Activated CD8-positive, alpha-beta memory T cell treated with anti-CD3 and anti-CD28 coated beads, Interleukin-2, amount 10 ng/mL, durations not matched to agents 7 days and 5 days (primary cell): ENCODE data around the gene ZNF492. TPM values are rescaled to one million over a fixed set of nuclear protein-coding genes. Genes with fewer than 3 reads are reported as not detected.
"Not testable (repeated sequence)": the region's sequence is repeated elsewhere in the genome, so short reads cannot be mapped to it uniquely, and the experiment has no call there.

ENCODE experiments used
- ATAC-seq: fragments of 150-1000 bp; cut with Tn5 transposase; one replicate; pipeline ENCODE4 v1.10.0; 2021; ENCODE audit warnings: moderate library complexity
- CTCF ChIA-PET: fragments of 350-600 bp; sonication (Branson Sonifier 250); formaldehyde crosslinking; loops from one replicate; lab custom pipeline; 2021; ENCODE audit warnings: antibody characterized with exemption; lab: Charles Lee
- DNase-seq: peaks from one replicate; pipeline ENCODE4 v3.0.0-alpha.2; 2020
- H3K27ac Mint-ChIP-seq: one replicate; pipeline ENCODE4 v1.8.0; 2021; ENCODE audit warnings: mild to moderate bottlenecking, mixed read lengths
- H3K27me3 Mint-ChIP-seq: one replicate; pipeline ENCODE4 v1.8.0; 2021; ENCODE audit warnings: mixed read lengths
- H3K36me3 Mint-ChIP-seq: one replicate; pipeline ENCODE4 v1.8.0; 2021; ENCODE audit warnings: mild to moderate bottlenecking, mixed read lengths
- H3K4me1 Mint-ChIP-seq: one replicate; pipeline ENCODE4 v1.8.0; 2021; ENCODE audit warnings: mixed read lengths
- H3K4me3 Mint-ChIP-seq: one replicate; pipeline ENCODE4 v1.8.0; 2021; ENCODE audit warnings: mild to moderate bottlenecking, moderate library complexity, mixed read lengths
- H3K9me3 Mint-ChIP-seq: one replicate; pipeline ENCODE4 v1.8.0; 2022; ENCODE audit warnings: low read depth, mixed read lengths
- total RNA-seq, 2 experiments: library from RNA; stranded (reverse); gene quantifications; one replicate each; pipeline ENCODE4 v1.2.3, GENCODE V29; 2021

The ZNF492 gene
- total RNA-seq: 1 to 10 TPM; 1.1 to 1.4 TPM

DNA sequence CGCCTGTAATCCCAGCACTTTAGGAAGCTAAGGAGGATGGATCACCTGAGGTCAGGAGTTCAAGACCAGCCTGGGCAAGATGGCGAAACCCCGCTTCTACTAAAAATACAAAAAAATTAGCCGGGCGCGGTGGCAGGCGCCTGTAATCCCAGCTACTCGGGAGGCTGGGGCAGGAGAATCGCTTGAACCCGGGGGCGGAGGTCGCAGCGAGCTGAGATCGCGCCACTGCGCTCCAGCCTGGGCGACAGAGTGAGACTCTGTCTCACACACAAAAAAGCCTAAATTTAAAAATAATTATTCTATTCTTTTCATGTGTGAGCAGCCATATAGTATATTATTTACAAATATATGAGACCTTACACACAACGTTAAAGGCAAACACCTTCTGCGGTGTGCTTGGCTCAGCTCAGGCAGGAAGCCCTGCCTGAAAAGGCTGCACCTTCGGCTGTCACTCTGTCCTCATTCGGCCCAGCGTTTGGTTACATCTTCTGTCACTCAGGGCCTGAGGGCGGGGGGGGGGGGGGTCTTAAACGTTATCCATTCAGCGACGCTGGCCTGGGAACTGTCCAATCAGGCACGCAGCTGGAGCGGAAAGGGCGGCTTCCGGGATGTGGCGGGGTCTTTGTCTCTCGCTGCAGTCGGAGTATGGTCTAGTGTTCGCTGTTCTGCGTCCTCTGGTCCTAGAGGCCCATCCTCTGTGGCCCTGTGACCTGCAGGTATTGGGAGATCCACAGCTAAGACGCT, at the start of gene ZNF492:
ZNF492 (plus strand) TSS at position 619 of the 744 bp plus-strand sequence. CDS start 19,076 bp downstream, outside the sequence.
- ATAC-seq (peak; percentile 95), DNase-seq (peak; percentile 82)
- peak within 1 kb of the TSS; percentile 84 for H3K27ac Mint-ChIP-seq

DNA sequence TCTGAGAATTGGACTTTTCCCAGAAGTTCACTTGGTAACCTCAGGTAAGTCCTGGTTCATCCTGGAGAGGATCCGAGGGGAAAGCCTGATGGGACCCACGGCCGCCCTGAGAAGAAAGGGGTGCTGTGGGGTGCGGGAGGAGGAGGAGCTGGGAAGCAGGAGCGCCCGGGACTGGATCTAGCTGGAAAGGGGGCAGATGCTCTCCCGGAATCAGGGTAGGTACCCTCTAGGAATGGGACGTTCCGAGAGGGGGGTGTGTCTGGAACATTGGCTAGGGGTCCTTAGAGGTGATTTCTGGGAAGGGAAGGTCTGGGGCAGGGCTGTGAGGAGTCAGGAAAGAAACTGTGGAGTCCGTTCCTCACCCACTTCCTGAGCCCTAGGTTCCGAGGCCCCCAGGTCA, 38.7 kb upstream of the ZNF492 start:
- no peaks in the 10 kb centered on the region for H3K27me3 Mint-ChIP-seq
- CTCF ChIA-PET: no interaction called here
- ATAC-seq: no peak

More for the DNA sequence above, at the start of gene ZNF492:
- H3K36me3 Mint-ChIP-seq, H3K4me1 Mint-ChIP-seq, H3K9me3 Mint-ChIP-seq, CTCF ChIA-PET, H3K27me3 Mint-ChIP-seq: not testable (repeated sequence)
- H3K4me3 Mint-ChIP-seq: peak within 1 kb of the TSS; percentile 79

DNA sequence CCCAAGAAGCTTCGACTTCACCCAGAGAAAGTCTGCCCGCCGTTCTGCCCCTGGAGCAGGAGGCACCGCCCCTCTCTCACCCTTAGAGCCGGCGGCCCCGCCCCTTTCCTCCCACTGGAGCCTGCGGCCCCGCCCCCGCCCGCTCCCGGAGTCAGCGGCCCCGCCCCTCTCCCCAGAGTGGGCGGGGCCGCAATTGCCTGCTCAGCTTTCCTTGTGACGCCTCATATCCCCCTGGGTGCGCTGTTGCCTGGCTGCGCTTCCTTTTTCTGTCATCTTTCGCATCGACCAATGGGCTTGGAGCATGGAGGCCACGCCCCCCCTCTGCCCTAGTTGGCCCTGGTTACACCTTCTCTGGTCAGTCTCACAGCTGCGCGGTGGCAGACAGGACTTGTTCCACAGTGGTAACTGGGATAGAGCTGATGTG, 38.2 kb upstream of the ZNF492 start:
- ATAC-seq (no peak), DNase-seq (no peak)
- no peaks in the 10 kb centered on the region for H3K27me3 Mint-ChIP-seq
- H3K27ac Mint-ChIP-seq: no peak overlapping the region
- H3K36me3 Mint-ChIP-seq: no peaks in the 10 kb centered on the region
- H3K4me1 Mint-ChIP-seq: no peaks in the 10 kb centered on the region
- H3K4me3 Mint-ChIP-seq: no peak overlapping the region
- CTCF ChIA-PET: no interaction called here
- H3K9me3 Mint-ChIP-seq: peaks cover 16% of the 10 kb centered on the region

More for the DNA sequence above, 38.7 kb upstream of the ZNF492 start:
- no peaks in the 10 kb centered on the region for H3K4me1 Mint-ChIP-seq
- no peak for DNase-seq
- no peak overlapping the region for H3K27ac Mint-ChIP-seq
- peaks cover 17% of the 10 kb centered on the region for H3K9me3 Mint-ChIP-seq
- H3K36me3 Mint-ChIP-seq: no peaks in the 10 kb centered on the region
- no peak overlapping the region for H3K4me3 Mint-ChIP-seq

DNA sequence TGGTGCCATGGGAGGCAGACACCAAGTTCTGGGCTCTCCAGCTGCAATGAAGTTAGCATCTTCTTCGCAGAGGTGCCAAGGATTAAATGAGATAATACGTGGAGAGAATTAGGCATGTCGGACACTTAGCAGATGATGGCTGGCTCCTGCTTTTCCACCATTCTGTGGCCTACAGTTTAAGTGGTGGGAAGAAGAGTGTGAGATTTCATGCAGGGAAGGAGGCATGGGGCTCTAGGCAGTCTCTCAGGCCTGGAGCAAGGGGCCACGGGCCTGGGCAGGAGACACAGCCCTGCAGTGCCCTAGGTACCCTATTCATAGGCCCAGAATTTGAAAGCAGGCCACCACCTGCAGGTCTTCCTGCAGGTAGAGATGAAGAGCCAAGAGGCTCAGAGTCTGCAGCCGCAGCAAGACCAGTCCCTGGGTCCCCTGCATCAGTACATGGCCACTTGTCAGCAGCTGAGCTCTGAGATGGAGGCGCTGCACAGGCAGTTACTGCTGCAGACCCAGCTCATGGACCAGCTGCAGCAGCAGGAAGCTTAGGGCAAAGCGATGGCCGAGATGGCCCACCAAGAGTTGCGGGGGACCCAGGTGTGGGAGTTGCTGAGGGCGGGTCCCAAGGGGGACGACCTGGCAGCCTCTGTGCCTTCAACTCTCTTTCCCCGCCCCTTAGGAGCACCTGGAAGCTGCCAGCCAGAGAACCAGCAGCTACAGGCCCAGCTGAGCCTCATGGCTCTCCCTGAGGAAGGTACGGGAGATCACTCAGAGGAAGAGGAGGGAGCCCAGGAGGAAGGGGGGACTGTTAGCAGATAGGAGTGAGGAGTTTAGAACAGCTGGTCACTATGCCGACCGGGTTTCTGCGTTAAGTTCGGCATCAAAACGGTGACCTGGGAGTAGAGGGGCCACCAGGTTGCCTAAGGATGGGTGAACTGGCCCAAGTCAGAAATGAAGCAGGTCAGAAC, 33.2 kb upstream of the ZNF492 start:
- H3K27ac Mint-ChIP-seq: no peak overlapping the region
- no peaks in the 10 kb centered on the region for H3K4me1 Mint-ChIP-seq
- no peak for DNase-seq
- H3K9me3 Mint-ChIP-seq: peaks cover 15% of the 10 kb centered on the region
- ATAC-seq: no peak
- no peak overlapping the region for H3K4me3 Mint-ChIP-seq
- CTCF ChIA-PET: no interaction called here
- no peaks in the 10 kb centered on the region for H3K27me3 Mint-ChIP-seq
- peaks cover 2% of the 10 kb centered on the region for H3K36me3 Mint-ChIP-seq

DNA sequence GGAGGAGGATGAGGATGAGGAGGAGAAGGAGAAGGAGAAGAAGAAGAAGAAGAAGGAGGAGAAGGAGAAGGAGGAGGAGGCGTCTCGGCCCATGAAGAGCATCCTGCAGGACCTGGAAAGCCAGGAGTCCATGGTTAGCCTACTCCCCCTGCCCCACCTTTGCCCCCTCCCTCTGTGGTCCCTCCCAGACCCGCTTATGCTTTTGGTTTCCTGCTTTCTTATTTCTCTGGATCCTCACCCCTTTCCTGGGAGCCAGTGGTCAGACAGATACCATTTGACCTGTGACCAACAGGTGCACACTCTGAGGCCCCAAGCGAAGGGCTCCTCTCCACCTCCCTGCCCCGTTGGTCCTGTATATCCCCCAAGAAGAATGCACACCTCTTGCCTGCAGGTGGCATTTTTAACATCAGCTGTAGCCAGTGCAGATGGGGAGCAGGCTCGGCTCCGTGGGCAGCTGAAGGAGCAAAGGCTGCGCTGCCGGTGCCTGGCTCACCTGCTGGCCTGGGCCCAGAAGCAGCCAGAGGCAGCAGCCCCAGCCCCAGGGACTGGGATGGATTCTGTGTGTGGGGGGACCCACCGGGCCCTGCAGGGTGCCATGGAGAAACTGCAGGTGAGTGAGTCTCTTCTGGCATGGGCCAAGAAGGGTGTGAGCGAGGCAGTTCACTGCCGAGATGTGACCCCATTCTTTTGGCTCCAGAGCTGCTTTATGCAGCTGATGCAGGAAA, 32.1 kb upstream of the ZNF492 start:
- Mint-ChIP-seq H3K36me3 (peaks cover 2% of the 10 kb centered on the region), H3K4me1 (no peaks in the 10 kb centered on the region), H3K4me3 (no peak overlapping the region), H3K9me3 (peaks cover 19% of the 10 kb centered on the region), H3K27me3 (no peaks in the 10 kb centered on the region), H3K27ac (no peak overlapping the region)
- CTCF ChIA-PET: no interaction called here
- DNase-seq: no peak
- no peak for ATAC-seq

DNA sequence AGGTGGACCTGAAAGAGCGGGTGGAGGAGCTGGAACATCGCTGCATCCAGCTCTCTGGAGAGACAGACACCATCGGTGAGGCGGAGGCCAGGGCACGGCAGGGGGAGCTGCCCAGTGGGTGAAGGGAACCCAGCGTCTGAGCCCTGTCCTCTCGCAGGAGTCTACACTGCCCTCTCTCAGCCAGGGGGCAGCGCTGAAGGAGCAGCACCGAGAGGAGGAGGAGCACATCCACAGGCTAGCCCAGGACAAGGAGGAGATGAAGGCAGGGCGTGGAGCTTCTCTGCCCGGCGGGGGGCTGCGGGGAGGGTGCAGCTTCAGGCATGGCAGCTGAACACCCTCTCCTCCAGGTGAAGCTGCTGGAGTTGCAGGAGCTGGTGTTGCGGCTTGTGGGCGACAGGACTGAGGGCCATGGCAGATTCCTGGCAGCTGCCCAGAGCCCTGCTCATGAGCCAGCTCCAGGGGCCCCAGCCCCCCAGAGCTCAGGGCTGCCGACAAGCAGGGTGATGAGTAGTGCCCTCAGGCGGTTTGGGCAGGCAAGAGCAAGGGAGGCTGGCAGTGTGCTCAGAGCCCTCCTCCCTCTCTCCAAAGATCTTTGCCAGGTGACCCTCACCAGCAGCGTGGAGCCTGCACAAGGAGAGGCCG, 31.4 kb upstream of the ZNF492 start:
- no peaks in the 10 kb centered on the region for H3K4me1 Mint-ChIP-seq
- CTCF ChIA-PET: no interaction called here
- peaks cover 2% of the 10 kb centered on the region for H3K36me3 Mint-ChIP-seq
- no peak for ATAC-seq
- H3K4me3 Mint-ChIP-seq: no peak overlapping the region
- H3K9me3 Mint-ChIP-seq: peaks cover 19% of the 10 kb centered on the region
- no peak for DNase-seq
- H3K27ac Mint-ChIP-seq: no peak overlapping the region
- no peaks in the 10 kb centered on the region for H3K27me3 Mint-ChIP-seq

DNA sequence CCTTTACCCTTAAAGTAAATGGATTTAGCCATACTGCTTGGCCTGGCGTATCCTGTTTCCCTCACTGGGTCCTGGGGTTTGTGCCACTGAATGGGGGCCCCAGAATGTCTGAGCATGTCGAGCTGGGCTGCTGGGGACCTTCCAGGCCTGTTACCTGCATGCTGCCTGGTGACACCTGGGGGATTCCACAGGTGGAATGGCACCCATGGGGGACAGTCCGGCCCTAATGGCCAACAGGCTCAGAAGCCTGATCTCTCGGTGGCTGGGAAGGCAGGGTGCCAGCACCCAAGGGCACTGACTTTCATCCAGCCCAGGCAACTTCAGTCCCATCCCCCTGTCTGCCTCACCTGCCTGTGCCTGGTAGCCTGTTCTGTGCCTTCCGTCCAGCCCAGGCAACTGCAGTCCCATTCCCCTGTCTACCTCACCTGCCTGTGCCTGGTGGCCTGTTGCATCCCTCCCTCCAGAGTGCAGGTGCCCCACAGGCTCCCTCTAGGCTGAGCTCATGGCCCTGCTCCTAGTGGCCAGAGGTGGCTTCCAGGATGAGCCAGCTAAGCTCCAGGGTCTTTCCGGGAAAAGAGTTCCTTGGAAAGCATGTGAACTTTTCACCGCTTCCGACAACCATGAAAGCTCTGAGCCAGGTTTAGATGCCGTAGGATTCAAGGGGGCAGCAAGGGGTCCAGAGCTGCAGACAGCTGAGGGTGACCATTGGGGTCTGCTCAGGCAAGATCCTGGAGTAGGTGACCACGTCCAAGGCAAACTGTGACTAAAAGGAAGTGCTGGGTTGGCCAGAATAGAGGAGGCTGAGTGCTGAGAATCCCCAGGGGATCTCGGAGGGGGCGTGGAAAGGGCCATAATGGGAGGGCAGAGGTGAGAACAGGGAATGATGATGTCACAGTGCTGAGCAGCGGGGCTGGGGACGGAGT, 30.3 kb upstream of the ZNF492 start:
- DNase-seq: no peak
- CTCF ChIA-PET: no interaction called here
- peaks cover 19% of the 10 kb centered on the region for H3K9me3 Mint-ChIP-seq
- no peak overlapping the region for H3K27ac Mint-ChIP-seq
- H3K4me1 Mint-ChIP-seq: no peaks in the 10 kb centered on the region
- peaks cover 2% of the 10 kb centered on the region for H3K36me3 Mint-ChIP-seq
- ATAC-seq: no peak
- H3K4me3 Mint-ChIP-seq: no peak overlapping the region
- no peaks in the 10 kb centered on the region for H3K27me3 Mint-ChIP-seq

DNA sequence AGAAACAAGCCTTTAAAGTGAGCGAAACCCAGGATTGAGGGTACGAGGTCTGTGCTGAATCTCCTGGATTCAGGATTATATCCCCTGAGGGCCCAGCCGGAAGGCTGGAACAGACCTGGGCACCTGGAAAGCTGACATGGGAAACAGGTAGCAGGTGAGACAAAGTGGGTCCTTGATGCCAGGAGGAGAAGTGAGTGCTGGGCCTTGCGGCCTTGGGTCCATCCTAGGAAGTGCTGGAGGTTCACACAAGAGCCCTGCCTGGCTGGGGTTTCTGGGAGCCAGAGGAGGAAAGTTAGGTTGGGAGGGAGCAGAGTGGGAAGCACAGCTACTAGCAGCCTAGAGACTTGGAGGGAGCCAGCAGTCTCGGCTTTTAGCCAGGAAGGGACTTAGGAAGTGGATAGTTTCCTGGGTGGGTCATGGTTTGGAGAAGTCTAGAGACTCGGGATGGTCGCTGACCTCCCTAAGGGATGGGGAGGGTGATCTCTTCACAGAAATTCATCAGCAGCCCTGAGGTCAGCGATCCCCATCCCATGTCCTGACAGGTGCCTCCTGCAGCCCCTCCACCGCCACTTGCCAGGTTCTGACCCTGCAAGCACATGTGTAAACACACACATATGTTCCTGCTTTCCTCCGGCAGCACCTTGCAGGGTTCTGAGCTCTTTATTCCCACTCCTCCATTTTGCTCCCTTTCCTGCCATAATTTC, 29.4 kb upstream of the ZNF492 start:
- no peaks in the 10 kb centered on the region for H3K27me3 Mint-ChIP-seq
- H3K9me3 Mint-ChIP-seq: peaks cover 15% of the 10 kb centered on the region
- CTCF ChIA-PET: no interaction called here
- H3K4me1 Mint-ChIP-seq: no peaks in the 10 kb centered on the region
- no peak overlapping the region for H3K4me3 Mint-ChIP-seq
- H3K27ac Mint-ChIP-seq: no peak overlapping the region
- DNase-seq (no peak), ATAC-seq (no peak)
- H3K36me3 Mint-ChIP-seq: peaks cover 2% of the 10 kb centered on the region

DNA sequence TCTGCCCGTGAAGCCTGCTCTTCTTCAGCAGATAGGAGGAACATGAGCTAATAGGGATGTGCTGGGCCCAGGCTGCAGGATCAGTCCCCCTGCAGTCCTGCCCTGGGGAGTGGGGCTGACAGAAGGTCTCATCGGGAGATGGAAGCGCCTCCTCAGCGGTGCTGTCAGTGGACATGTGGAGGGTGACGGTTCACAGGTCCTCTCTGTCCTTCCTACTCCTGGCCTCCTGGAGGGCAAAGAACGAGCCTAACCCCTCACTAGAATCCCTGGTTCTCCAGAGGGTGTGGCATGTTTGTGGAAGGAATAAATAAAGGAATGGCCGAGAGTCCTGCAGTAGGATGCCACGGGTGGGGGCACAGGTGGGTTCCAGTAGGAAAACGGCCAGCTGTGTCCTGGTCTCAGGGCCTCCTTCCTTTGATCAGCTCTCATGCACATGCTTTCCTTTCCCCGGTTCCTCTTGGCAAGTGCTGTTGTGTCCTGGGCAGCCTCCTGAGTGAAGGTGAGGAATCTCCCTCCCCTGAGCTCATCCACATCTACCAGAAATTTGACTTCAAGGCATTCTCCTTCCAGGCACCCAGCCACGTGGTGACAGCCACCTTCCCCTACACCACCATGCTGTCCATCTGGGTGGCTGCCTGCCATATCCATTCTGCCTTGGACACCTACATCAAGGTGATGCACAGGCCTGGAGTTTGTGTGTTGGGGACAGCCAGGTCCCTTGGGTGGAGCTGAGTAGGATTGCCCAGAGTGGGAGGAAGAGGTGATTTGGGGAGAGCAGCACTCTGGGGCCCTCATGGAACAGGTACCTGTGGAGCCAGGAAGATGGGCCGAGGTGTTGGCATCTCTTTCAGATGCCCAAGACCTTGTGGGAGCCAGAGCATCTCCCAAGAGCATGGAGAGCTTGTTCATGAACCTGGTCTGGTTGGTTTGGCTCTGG, 28.6 kb upstream of the ZNF492 start:
- no peaks in the 10 kb centered on the region for H3K27me3 Mint-ChIP-seq
- peaks cover 17% of the 10 kb centered on the region for H3K9me3 Mint-ChIP-seq
- ATAC-seq: no peak
- CTCF ChIA-PET: no interaction called here
- H3K4me3 Mint-ChIP-seq: no peak overlapping the region
- H3K4me1 Mint-ChIP-seq: no peaks in the 10 kb centered on the region
- H3K36me3 Mint-ChIP-seq: peaks cover 2% of the 10 kb centered on the region
- DNase-seq: no peak
- H3K27ac Mint-ChIP-seq: no peak overlapping the region

DNA sequence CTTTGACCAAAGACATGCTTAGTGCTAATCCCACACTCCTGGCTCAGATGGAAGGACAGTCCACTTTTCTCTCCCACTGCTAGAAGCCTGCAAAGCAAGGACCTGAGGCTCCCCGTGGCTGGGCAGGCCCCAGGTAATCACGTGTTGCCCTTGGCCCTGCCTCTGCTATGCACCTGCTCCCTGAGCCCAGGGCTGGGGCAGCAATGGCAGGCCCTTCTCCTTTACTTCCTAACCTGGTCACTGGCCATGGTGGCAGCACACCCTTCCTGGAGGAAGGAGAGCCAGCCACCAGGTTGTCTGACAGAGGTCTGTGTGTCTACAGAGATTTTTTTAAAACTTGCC, 27.9 kb upstream of the ZNF492 start:
- Mint-ChIP-seq H3K27ac (no peak overlapping the region), H3K4me1 (no peaks in the 10 kb centered on the region), H3K9me3 (peaks cover 22% of the 10 kb centered on the region), H3K27me3 (no peaks in the 10 kb centered on the region), H3K4me3 (no peak overlapping the region), H3K36me3 (peaks cover 2% of the 10 kb centered on the region)
- CTCF ChIA-PET: no interaction called here
- DNase-seq (no peak), ATAC-seq (no peak)

DNA sequence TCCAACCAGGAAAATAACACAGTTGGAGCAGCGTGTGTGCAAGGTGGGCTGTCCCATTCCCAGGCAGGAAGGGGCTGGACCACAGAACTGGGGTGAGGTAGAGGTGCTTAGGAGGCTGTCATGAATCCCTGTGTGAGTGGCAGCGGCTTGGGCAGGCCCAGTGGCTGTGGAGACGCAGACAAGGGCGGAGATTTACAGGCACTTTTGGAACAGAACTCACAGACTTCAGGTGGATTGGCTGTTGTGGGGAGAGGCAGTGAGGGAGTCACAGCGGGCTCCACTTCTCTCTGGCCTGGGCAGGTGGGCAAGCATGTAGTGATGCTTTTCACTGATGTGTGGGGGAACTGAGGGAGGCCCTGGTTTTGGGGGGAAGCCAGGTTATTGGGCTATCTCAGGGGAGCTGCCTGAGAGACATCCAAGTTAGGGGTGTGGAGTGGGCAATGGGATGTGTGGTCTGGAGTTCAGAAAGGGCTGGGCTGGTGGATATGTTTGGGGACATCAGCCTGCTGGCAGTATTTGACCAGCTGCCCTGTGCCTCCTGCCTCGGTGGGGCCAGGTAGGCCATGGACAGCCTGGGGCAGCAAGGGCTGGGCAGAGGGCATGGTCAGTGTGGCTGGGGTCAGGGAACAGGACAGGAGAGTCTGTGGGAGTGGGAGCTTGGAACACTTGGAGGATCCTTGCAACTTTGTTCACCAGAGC, 27.0 kb upstream of the ZNF492 start:
- Mint-ChIP-seq H3K27me3 (no peaks in the 10 kb centered on the region), H3K36me3 (peaks cover 2% of the 10 kb centered on the region), H3K27ac (no peak overlapping the region), H3K4me1 (no peaks in the 10 kb centered on the region), H3K9me3 (peaks cover 27% of the 10 kb centered on the region), H3K4me3 (no peak overlapping the region)
- no peak for ATAC-seq
- CTCF ChIA-PET: no interaction called here
- no peak for DNase-seq
